ENCODE measurements around the gene HACD3.
"Not testable (repeated sequence)": the region's sequence is repeated elsewhere in the genome, so short reads cannot be mapped to it uniquely, and the experiment has no call there.

HACD3 gene

DNA sequence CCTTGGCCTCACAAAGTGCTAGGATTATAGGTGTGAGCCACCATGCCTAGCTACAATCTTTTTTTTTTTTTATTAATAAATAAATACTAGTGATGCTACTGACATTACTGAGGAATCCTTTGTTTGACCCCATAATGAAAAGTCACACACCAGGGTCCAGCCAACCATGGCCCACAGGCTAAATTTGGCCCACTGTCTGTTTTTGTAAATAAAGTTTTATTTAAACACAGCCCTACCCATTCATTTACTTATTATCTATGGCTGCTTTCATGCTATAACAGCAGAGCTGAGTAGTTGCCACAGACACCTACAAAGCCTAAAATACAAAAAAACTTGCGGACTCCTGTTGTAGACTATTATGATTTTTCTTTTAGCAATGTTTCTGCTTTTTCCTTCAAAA lies 73.3 kb downstream of the HACD3 start:
- DNase-seq: no peak

- peak; percentile 97 to 99 for DNase-seq
Measured at GRCh38 chr15:65610871-65611718, 80.8 kb downstream of the HACD3 start, which contains the start of gene INTS14. TSS of gene INTS14 (minus strand) at chr15:65611131. CDS start at chr15:65607380, 3,751 bp downstream.

GRCh38 chr15:65611888-65612615 lies 81.8 kb downstream of the HACD3 start:
- DNase-seq: no peak

- DNase-seq: no peak
Measured at GRCh38 chr15:65612616-65612946, 82.3 kb downstream of the HACD3 start.

DNA sequence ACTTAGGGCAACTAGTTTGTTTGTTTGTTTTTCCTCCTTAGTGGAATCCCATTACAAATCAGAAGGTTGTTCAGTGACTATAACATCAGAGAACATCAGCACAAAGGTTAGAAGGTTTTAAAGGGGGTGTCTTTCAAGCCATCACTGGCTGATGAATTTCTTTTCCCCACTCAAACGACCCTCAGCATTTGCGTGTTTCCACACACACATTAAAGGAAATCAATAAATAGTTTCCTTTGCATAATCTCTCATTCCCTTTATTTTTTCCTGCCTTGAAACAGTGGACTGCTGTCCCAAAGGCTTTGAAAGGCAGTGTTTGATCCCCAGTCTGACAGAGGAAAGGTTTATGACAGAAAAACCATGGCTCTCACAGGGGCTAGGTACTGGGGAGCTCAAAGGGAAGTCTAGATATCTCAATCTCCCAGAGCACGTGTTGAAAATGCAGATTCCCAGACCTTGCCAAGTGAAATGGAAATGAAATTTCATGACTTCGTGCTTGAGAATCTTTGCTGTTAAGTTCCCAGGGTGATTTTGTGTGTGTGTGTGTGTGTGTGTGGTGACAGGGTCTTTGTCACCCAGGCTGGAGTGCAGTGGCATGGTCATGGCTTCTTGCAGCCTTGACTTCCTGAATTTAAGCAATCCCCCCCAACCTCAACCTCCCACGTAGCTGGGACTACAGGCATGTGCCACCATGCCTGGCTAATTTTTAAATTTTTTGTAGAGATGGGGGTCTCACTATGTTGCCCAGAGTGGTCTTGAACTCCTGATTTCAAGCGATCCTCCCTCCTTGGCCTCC lies 82.9 kb downstream of the HACD3 start:
- DNase-seq: no peak

GRCh38 chr15:65615887-65616286 lies 85.6 kb downstream of the HACD3 start:
- DNase-seq: not testable (repeated sequence)

DNA sequence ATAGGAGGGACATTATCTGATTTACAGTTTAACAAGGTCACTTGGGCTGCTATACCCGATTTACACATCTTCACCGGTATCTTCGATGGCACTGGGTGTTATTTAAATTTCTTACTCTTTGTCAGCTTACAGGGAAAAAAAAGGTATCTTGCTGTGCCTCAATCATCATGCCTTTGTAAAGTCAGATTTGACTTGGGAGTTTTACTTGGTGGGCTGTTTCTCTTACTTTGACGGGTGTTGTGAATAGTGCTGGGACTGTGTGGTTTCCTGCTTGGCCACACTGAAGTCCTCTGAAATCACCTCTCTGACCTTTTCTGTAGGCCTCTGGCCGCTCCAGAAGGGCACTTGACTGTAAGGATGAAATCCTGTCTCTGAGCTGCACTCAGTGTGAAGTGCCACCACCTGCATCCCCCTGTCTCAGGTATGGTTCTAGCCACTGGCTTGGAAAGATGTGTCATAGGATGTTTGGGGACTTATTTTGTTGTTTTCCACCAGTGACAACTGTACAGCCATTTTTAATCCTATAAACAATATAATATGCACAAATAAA lies 88.4 kb downstream of the HACD3 start:
- DNase-seq: no peak

- DNase-seq: no peak
Measured at GRCh38 chr15:65619626-65620290, 89.5 kb downstream of the HACD3 start.

DNA sequence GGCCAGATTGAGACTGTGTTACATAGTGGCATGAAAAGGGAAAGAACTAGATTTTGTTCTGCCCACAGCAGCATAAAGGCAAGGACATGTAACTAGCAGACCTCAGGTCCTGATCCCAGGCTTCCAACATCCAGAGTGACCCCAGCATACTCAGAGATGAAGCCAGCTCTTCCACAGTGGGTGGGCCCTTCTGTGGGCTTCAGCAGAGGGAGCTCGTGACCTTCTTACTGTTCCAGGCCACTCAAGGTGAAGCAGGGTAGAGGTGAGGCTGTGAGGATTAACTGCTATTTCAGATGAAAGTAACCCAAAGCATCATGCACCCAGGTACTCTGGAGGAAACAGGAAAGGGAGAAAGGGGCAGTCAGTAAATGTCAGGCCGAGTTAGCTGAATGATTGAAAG lies 90.6 kb downstream of the HACD3 start:
- DNase-seq: no peak

- DNase-seq: no peak
Measured at GRCh38 chr15:65621638-65622037, 91.4 kb downstream of the HACD3 start, which contains the start of gene SLC24A1. TSS of gene SLC24A1 (plus strand) at chr15:65621938. CDS start at chr15:65624081, 2,143 bp downstream.

- DNase-seq: no peak
Measured at GRCh38 chr15:65623103-65623502, 92.8 kb downstream of the HACD3 start.

DNA sequence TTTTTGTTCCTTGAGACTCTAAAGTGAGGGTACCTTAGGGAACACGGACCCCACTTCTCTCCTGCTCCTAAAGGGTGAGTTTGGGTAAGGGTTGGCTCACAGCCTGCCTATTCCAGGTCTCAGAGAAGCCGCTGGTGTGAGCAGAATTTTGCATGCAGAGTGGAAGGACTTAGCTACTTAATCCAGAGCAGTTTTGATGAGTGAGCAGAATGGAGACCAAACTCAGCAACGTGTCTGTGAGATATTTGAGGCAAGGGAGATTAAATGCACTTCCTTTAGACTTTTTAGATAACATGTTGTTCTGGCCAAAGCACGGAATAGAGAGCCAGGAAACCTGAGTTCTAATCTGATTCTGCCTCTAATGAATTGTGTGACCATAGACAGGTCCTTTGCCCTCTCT lies 96.6 kb downstream of the HACD3 start:
- no peak for DNase-seq

Data from stimulated activated CD4-positive, alpha-beta T cell treated with anti-CD3 and anti-CD28 coated beads, Interleukin-2, amount 100 ng/mL, for 24 hours (primary cell).